ENCODE measurements around the gene PDK3. TPM values are rescaled to one million over a fixed set of nuclear protein-coding genes. Genes with fewer than 3 reads are reported as not detected.

Gene PDK3
- polyA plus RNA-seq, 3 donors, result 12.2 to 34.0 (median 32.6) TPM

- Mint-ChIP-seq H3K27me3 (ENCODE audit: low read depth in 3 of 3) (peaks cover 0 to 16% (median 2%) of the 10 kb centered on the region in 3 donors), H3K9me3 (peaks cover 0 to 5% (median 0%) of the 10 kb centered on the region in 7 donors), H3K4me3 (no peak overlapping the region), H3K36me3 (peaks cover 27 to 45% of the 10 kb centered on the region in 2 donors), H3K27ac (no peak overlapping the region), H3K4me1 (no peaks in the 10 kb centered on the region)
- Histone ChIP-seq H3K79me2 (ENCODE audit: insufficient read depth, low read length) (no peaks in the 10 kb centered on the region), H3K9me3 (replicated peaks in 1 of 2; ENCODE audit: control insufficient read depth in 1 of 2, insufficient read depth in 1 of 2, low read length in 2 of 2) (no peaks in the 10 kb centered on the region), H3K27ac (ENCODE audit: low read depth in 1 of 2, low read length in 2 of 2) (no peak overlapping the region), H3K4me1 (ENCODE audit: control insufficient read depth in 1 of 2, insufficient read depth in 2 of 2, low read length in 2 of 2) (no peaks in the 10 kb centered on the region), H3K4me3 (replicated peaks in 1 of 3; ENCODE audit: low read depth in 2 of 3, low read length in 3 of 3) (no peak overlapping the region), H2AFZ (ENCODE audit: insufficient read depth, low read depth, low read length, poor library complexity, severe bottlenecking) (no peak overlapping the region), H3K4me2 (replicated peaks; ENCODE audit: extremely low read depth, low read length, poor library complexity, severe bottlenecking) (no peak overlapping the region), H3K27me3 (ENCODE audit: control insufficient read depth in 2 of 2, insufficient read depth in 2 of 2, low read length in 2 of 2) (peaks cover 0 to 4% of the 10 kb centered on the region in 2 donors), H3K36me3 (replicated peaks in 1 of 2; ENCODE audit: control insufficient read depth in 1 of 2, insufficient read depth in 2 of 2, low read length in 2 of 2) (peaks cover 0 to 40% of the 10 kb centered on the region in 2 donors), H4K20me1 (ENCODE audit: insufficient read depth, low read length) (no peaks in the 10 kb centered on the region), H3K9ac (ENCODE audit: insufficient read depth, low read length, poor library complexity, severe bottlenecking) (no peak overlapping the region)
- TF ChIP-seq, protein P1, sequence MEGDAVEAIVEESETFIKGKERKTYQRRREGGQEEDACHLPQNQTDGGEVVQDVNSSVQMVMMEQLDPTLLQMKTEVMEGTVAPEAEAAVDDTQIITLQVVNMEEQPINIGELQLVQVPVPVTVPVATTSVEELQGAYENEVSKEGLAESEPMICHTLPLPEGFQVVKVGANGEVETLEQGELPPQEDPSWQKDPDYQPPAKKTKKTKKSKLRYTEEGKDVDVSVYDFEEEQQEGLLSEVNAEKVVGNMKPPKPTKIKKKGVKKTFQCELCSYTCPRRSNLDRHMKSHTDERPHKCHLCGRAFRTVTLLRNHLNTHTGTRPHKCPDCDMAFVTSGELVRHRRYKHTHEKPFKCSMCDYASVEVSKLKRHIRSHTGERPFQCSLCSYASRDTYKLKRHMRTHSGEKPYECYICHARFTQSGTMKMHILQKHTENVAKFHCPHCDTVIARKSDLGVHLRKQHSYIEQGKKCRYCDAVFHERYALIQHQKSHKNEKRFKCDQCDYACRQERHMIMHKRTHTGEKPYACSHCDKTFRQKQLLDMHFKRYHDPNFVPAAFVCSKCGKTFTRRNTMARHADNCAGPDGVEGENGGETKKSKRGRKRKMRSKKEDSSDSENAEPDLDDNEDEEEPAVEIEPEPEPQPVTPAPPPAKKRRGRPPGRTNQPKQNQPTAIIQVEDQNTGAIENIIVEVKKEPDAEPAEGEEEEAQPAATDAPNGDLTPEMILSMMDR (IDR thresholded peaks at IDR 0.05), result no peak
- no peak for DNase-seq
- intact Hi-C loops (cut with micrococcal nuclease), result no loop called here
- WGBS (ENCODE audit: insufficient coverage), result 80% methylated on average over 2 of the region's 5 CpGs
These were observed 48.3 kb downstream of the PDK3 start for GRCh38 chrX:24513416-24513815.

DNA sequence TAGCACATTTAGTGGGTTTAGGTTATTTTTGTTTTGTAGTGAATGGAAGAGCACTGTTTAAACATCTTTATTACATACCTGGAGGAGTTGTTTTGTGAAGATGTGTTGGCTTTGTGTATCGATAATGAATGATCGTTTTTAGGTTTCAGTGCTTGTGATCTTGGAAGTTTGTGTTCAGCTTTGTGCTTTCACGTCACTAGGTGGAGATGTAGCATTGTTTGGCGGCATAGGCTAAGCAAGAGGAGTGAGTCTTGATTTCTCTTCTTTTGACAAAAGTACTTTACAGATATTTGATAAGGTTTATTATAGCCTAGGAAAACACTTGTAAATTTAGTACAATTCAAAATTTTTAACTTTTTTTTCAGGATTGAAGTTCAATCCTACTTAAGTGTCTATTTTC is 50.4 kb downstream of the PDK3 start:
- Histone ChIP-seq H3K27ac (ENCODE audit: low read depth in 1 of 2, low read length in 2 of 2) (no peak overlapping the region), H3K4me2 (replicated peaks; ENCODE audit: extremely low read depth, low read length, poor library complexity, severe bottlenecking) (no peak overlapping the region), H3K27me3 (ENCODE audit: control insufficient read depth in 2 of 2, insufficient read depth in 2 of 2, low read length in 2 of 2) (peaks cover 0 to 4% of the 10 kb centered on the region in 2 donors), H2AFZ (ENCODE audit: insufficient read depth, low read depth, low read length, poor library complexity, severe bottlenecking) (no peak overlapping the region), H3K9ac (ENCODE audit: insufficient read depth, low read length, poor library complexity, severe bottlenecking) (no peak overlapping the region), H3K79me2 (ENCODE audit: insufficient read depth, low read length) (no peaks in the 10 kb centered on the region), H3K4me1 (ENCODE audit: control insufficient read depth in 1 of 2, insufficient read depth in 2 of 2, low read length in 2 of 2) (no peaks in the 10 kb centered on the region), H4K20me1 (ENCODE audit: insufficient read depth, low read length) (no peaks in the 10 kb centered on the region), H3K36me3 (replicated peaks in 1 of 2; ENCODE audit: control insufficient read depth in 1 of 2, insufficient read depth in 2 of 2, low read length in 2 of 2) (peaks cover 0 to 46% of the 10 kb centered on the region in 2 donors), H3K4me3 (replicated peaks in 1 of 3; ENCODE audit: low read depth in 2 of 3, low read length in 3 of 3) (no peak overlapping the region), H3K9me3 (replicated peaks in 1 of 2; ENCODE audit: control insufficient read depth in 1 of 2, insufficient read depth in 1 of 2, low read length in 2 of 2) (no peaks in the 10 kb centered on the region)
- intact Hi-C loops (cut with micrococcal nuclease), result no loop called here
- Mint-ChIP-seq H3K4me3 (no peak overlapping the region), H3K9me3 (peaks cover 0 to 3% (median 0%) of the 10 kb centered on the region in 7 donors), H3K36me3 (peaks cover 22 to 32% of the 10 kb centered on the region in 2 donors), H3K4me1 (no peaks in the 10 kb centered on the region), H3K27ac (no peak overlapping the region), H3K27me3 (ENCODE audit: low read depth in 3 of 3) (peaks cover 0 to 17% (median 2%) of the 10 kb centered on the region in 3 donors)
- DNase-seq, result no peak
- no CpG with 5 or more reads among the region's 4 CpGs for WGBS (ENCODE audit: insufficient coverage)
- TF ChIP-seq, protein P1 (IDR thresholded peaks at IDR 0.05), result no peak

Data from CD14-positive monocyte (primary cell).